ENCODE data around the gene PROM2. TPM values are rescaled to one million over a fixed set of nuclear protein-coding genes. Genes with fewer than 3 reads are reported as not detected.

PROM2 gene
- total and polyA plus RNA-seq, 2 donors (not counting 3 experiments of a cell fraction or from before 2014, with no cell fraction given): 0.39 to 0.60 TPM

GRCh38 chr2:95310651-95311050 is 36.4 kb downstream of the PROM2 start:
- Histone ChIP-seq H2AFZ (ENCODE audit: low read depth, low read length) (no peak overlapping the region), H3K27ac (ENCODE audit: insufficient read depth, low read depth, low read length) (no peak overlapping the region), H3K9me3 (replicated peaks; ENCODE audit: control insufficient read depth, insufficient read depth, low read length) (no peaks in the 10 kb centered on the region), H3K9ac (replicated peaks; ENCODE audit: extremely low read depth, insufficient read depth, low read length) (no peak overlapping the region), H3K4me3 (replicated peaks in 1 of 3; ENCODE audit: insufficient read depth in 1 of 3, low read depth in 1 of 3, low read length in 3 of 3) (no peak overlapping the region), H3K4me1 (ENCODE audit: control insufficient read depth, extremely low read depth, insufficient read depth, low read length) (no peaks in the 10 kb centered on the region), H4K20me1 (replicated peaks; ENCODE audit: control insufficient read depth, extremely low read depth, insufficient read depth, low read length) (no peaks in the 10 kb centered on the region), H3K4me2 (ENCODE audit: insufficient read depth, low read length) (no peak overlapping the region), H3K9me1 (replicated peaks; ENCODE audit: control insufficient read depth, extremely low read depth, insufficient read depth, low read length) (no peaks in the 10 kb centered on the region), H3K79me2 (ENCODE audit: control insufficient read depth, insufficient read depth, low read length) (no peaks in the 10 kb centered on the region), H3K27me3 (ENCODE audit: control insufficient read depth in 2 of 2, insufficient read depth in 2 of 2, low read length in 2 of 2) (no peaks in the 10 kb centered on the region), H3K36me3 (ENCODE audit: control insufficient read depth in 2 of 2, extremely low read depth in 1 of 2, insufficient read depth in 2 of 2, low read length in 2 of 2) (no peaks in the 10 kb centered on the region)
- DNase-seq (ENCODE audit: low read depth, low spot score) (no peak), FAIRE-seq (no peak)
- ChIA-PET CTCF (no interaction called here), POLR2A (no interaction called here)
- dilution Hi-C loops (cut with MboI; ENCODE audit: extremely low pct_ligation_motif_present, low sequenced_read_pairs) (no loop called here), intact Hi-C loops (cut with micrococcal nuclease) (no loop called here)
- no TSS peak for BruUV-seq (replicated peaks)
- TF ChIP-seq MAX (IDR thresholded peaks at IDR 0.05; ENCODE audit: insufficient read depth, insufficient read length) (no peak), POLR2AphosphoS5 (IDR thresholded peaks at IDR 0.05; ENCODE audit: insufficient read depth, low read depth, low read length) (no peak), CTCF (IDR thresholded peaks at IDR 0.05; ENCODE audit: extremely low read depth in 1 of 2, insufficient read depth in 1 of 2, low read depth in 1 of 2, low read length in 2 of 2) (no peak), FOS (IDR thresholded peaks at IDR 0.05; ENCODE audit: borderline replicate concordance, insufficient read depth, low read length) (no peak), GATA2 (IDR thresholded peaks at IDR 0.05; ENCODE audit: insufficient read depth, insufficient read length, low read depth, low read length) (no peak), MYC (IDR thresholded peaks at IDR 0.05; ENCODE audit: low read depth, low read length) (no peak), JUN (IDR thresholded peaks at IDR 0.05; ENCODE audit: borderline replicate concordance, insufficient read depth, insufficient read length, low read depth) (no peak), EZH2 (IDR thresholded peaks at IDR 0.05; ENCODE audit: borderline replicate concordance, low read depth, low read length, severe bottlenecking) (no peak), POLR2A (IDR thresholded peaks at IDR 0.05; ENCODE audit: low read depth, low read length) (no peak)
